Activated naive CD8-positive, alpha-beta T cell treated with anti-CD3 and anti-CD28 coated beads for 36 hours (primary cell): ENCODE data around the gene COG8. TPM values are rescaled to one million over a fixed set of nuclear protein-coding genes. Genes with fewer than 3 reads are reported as not detected.

ENCODE experiments used
- DNase-seq: peaks from one replicate; pipeline ENCODE4 v3.0.0; 2021
- H3K27ac Mint-ChIP-seq: one replicate; pipeline ENCODE4 v1.8.0; 2022; ENCODE audit warnings: mild to moderate bottlenecking, moderate library complexity, mixed read lengths
- H3K27me3 Mint-ChIP-seq: one replicate; pipeline ENCODE4 v1.8.0; 2022; ENCODE audit warnings: mild to moderate bottlenecking, mixed read lengths
- H3K36me3 Mint-ChIP-seq: one replicate; pipeline ENCODE4 v1.8.0; 2021; ENCODE audit warnings: mild to moderate bottlenecking, mixed read lengths
- H3K4me1 Mint-ChIP-seq: one replicate; pipeline ENCODE4 v1.8.0; 2021; ENCODE audit warnings: mixed read lengths
- H3K4me3 Mint-ChIP-seq: one replicate; pipeline ENCODE4 v1.8.0; 2022; ENCODE audit warnings: mild to moderate bottlenecking, moderate library complexity, mixed read lengths
- H3K9me3 Mint-ChIP-seq: one replicate; pipeline ENCODE4 v1.8.0; 2022; ENCODE audit warnings: mixed read lengths
- total RNA-seq, 2 experiments: library from RNA; stranded (reverse); gene quantifications; one replicate each; pipeline ENCODE4 v1.2.3, GENCODE V29; 2021

The COG8 gene
- total RNA-seq, 2 experiments from 2014 or later = 30.2 to 31.8 TPM

- no peak for DNase-seq
- Mint-ChIP-seq H3K27me3 (no peaks in the 10 kb centered on the region), H3K9me3 (no peaks in the 10 kb centered on the region), H3K36me3 (peaks cover 26% of the 10 kb centered on the region), H3K4me1 (peaks cover 6% of the 10 kb centered on the region), H3K27ac (no peak overlapping the region), H3K4me3 (no peak overlapping the region)
Measured at GRCh38 chr16:69318177-69318910, 21.0 kb downstream of the COG8 start.

GRCh38 chr16:69316595-69317034, 22.7 kb downstream of the COG8 start:
- Mint-ChIP-seq H3K9me3 (no peaks in the 10 kb centered on the region), H3K36me3 (peaks cover 28% of the 10 kb centered on the region), H3K4me3 (no peak overlapping the region), H3K27ac (no peak overlapping the region), H3K27me3 (no peaks in the 10 kb centered on the region), H3K4me1 (peaks cover 13% of the 10 kb centered on the region)
- DNase-seq = no peak

- Mint-ChIP-seq H3K27me3 (no peaks in the 10 kb centered on the region), H3K9me3 (no peaks in the 10 kb centered on the region), H3K27ac (no peak overlapping the region), H3K4me1 (peaks cover 14% of the 10 kb centered on the region), H3K36me3 (peaks cover 21% of the 10 kb centered on the region), H3K4me3 (no peak overlapping the region)
- DNase-seq = no peak
Measured at GRCh38 chr16:69315486-69316311, 23.7 kb downstream of the COG8 start.

- Mint-ChIP-seq H3K4me1 (peaks cover 19% of the 10 kb centered on the region), H3K27me3 (no peaks in the 10 kb centered on the region), H3K36me3 (peaks cover 20% of the 10 kb centered on the region), H3K9me3 (no peaks in the 10 kb centered on the region), H3K4me3 (no peak overlapping the region), H3K27ac (no peak overlapping the region)
- DNase-seq = no peak
Measured at GRCh38 chr16:69314534-69314933, 24.8 kb downstream of the COG8 start.

- DNase-seq = no peak
- Mint-ChIP-seq H3K4me3 (peak overlapping the region; percentile 61), H3K27me3 (no peaks in the 10 kb centered on the region), H3K9me3 (no peaks in the 10 kb centered on the region), H3K27ac (peak overlapping the region; percentile 25), H3K4me1 (peaks cover 19% of the 10 kb centered on the region), H3K36me3 (peaks cover 16% of the 10 kb centered on the region)
Measured at GRCh38 chr16:69313469-69313868, 25.9 kb downstream of the COG8 start.

GRCh38 chr16:69311533-69312387, 27.6 kb downstream of the COG8 start:
- H3K27me3 Mint-ChIP-seq = no peaks in the 10 kb centered on the region
- H3K36me3 Mint-ChIP-seq = peaks cover 13% of the 10 kb centered on the region
- DNase-seq = peak; percentile 61
- peak overlapping the region; percentile 100 for H3K4me3 Mint-ChIP-seq
- H3K27ac Mint-ChIP-seq = peak overlapping the region; percentile 98
- no peaks in the 10 kb centered on the region for H3K9me3 Mint-ChIP-seq
- peaks cover 19% of the 10 kb centered on the region for H3K4me1 Mint-ChIP-seq

- DNase-seq = peak; percentile 99
- no peaks in the 10 kb centered on the region for H3K9me3 Mint-ChIP-seq
- H3K27ac Mint-ChIP-seq = peak within 1 kb of the TSS; percentile 98
- peaks cover 19% of the 10 kb centered on the region for H3K4me1 Mint-ChIP-seq
- peaks cover 13% of the 10 kb centered on the region for H3K36me3 Mint-ChIP-seq
- no peaks in the 10 kb centered on the region for H3K27me3 Mint-ChIP-seq
- H3K4me3 Mint-ChIP-seq = peak within 1 kb of the TSS; percentile 100
Measured at GRCh38 chr16:69310653-69311532, 28.5 kb downstream of the COG8 start, which contains the start of gene VPS4A. Gene VPS4A, plus strand, starts transcription at chr16:69311350. Its CDS starts 162 bp downstream, at chr16:69311512.

GRCh38 chr16:69309316-69309715, 30.0 kb downstream of the COG8 start:
- Mint-ChIP-seq H3K27me3 (no peaks in the 10 kb centered on the region), H3K9me3 (no peaks in the 10 kb centered on the region), H3K27ac (no peak overlapping the region), H3K4me1 (peaks cover 19% of the 10 kb centered on the region), H3K36me3 (peaks cover 13% of the 10 kb centered on the region), H3K4me3 (no peak overlapping the region)
- no peak for DNase-seq

- H3K4me3 Mint-ChIP-seq = no peak overlapping the region
- no peak for DNase-seq
- H3K9me3 Mint-ChIP-seq = no peaks in the 10 kb centered on the region
- no peaks in the 10 kb centered on the region for H3K27me3 Mint-ChIP-seq
- peaks cover 11% of the 10 kb centered on the region for H3K4me1 Mint-ChIP-seq
- H3K27ac Mint-ChIP-seq = no peak overlapping the region
- peaks cover 6% of the 10 kb centered on the region for H3K36me3 Mint-ChIP-seq
Measured at GRCh38 chr16:69307856-69308255, 31.5 kb downstream of the COG8 start.

GRCh38 chr16:69307091-69307490, 32.3 kb downstream of the COG8 start:
- no peaks in the 10 kb centered on the region for H3K27me3 Mint-ChIP-seq
- H3K36me3 Mint-ChIP-seq = peaks cover 4% of the 10 kb centered on the region
- H3K27ac Mint-ChIP-seq = no peak overlapping the region
- no peak overlapping the region for H3K4me3 Mint-ChIP-seq
- no peaks in the 10 kb centered on the region for H3K9me3 Mint-ChIP-seq
- no peak for DNase-seq
- peaks cover 8% of the 10 kb centered on the region for H3K4me1 Mint-ChIP-seq

- Mint-ChIP-seq H3K27me3 (no peaks in the 10 kb centered on the region), H3K36me3 (no peaks in the 10 kb centered on the region), H3K4me3 (no peak overlapping the region), H3K27ac (no peak overlapping the region), H3K9me3 (no peaks in the 10 kb centered on the region), H3K4me1 (peaks cover 6% of the 10 kb centered on the region)
- DNase-seq = no peak
Measured at GRCh38 chr16:69306031-69306430, 33.3 kb downstream of the COG8 start.

- no peak overlapping the region for H3K4me3 Mint-ChIP-seq
- no peaks in the 10 kb centered on the region for H3K4me1 Mint-ChIP-seq
- H3K27me3 Mint-ChIP-seq = no peaks in the 10 kb centered on the region
- DNase-seq = no peak
- peaks cover 3% of the 10 kb centered on the region for H3K36me3 Mint-ChIP-seq
- no peaks in the 10 kb centered on the region for H3K9me3 Mint-ChIP-seq
- no peak overlapping the region for H3K27ac Mint-ChIP-seq
Measured at GRCh38 chr16:69302301-69302700, 37.1 kb downstream of the COG8 start.

- Mint-ChIP-seq H3K9me3 (no peaks in the 10 kb centered on the region), H3K4me1 (no peaks in the 10 kb centered on the region), H3K36me3 (peaks cover 3% of the 10 kb centered on the region), H3K27me3 (no peaks in the 10 kb centered on the region), H3K4me3 (no peak overlapping the region), H3K27ac (no peak overlapping the region)
- no peak for DNase-seq
Measured at GRCh38 chr16:69301861-69302260, 37.5 kb downstream of the COG8 start.

- Mint-ChIP-seq H3K36me3 (peaks cover 3% of the 10 kb centered on the region), H3K27me3 (no peaks in the 10 kb centered on the region), H3K4me3 (no peak overlapping the region), H3K9me3 (no peaks in the 10 kb centered on the region), H3K4me1 (no peaks in the 10 kb centered on the region), H3K27ac (no peak overlapping the region)
- no peak for DNase-seq
Measured at GRCh38 chr16:69301187-69301586, 38.2 kb downstream of the COG8 start.
